ENCODE data around the gene DLGAP1.
"Not testable (repeated sequence)": the region's sequence is repeated elsewhere in the genome, so short reads cannot be mapped to it uniquely, and the experiment has no call there.

DLGAP1 gene

GRCh38 chr18:3486512-3486911 lies 968.6 kb downstream of the DLGAP1 start:
- DNase-seq: no peak

- DNase-seq: no peak
These were observed 969.7 kb downstream of the DLGAP1 start for GRCh38 chr18:3485153-3486149.

DNA sequence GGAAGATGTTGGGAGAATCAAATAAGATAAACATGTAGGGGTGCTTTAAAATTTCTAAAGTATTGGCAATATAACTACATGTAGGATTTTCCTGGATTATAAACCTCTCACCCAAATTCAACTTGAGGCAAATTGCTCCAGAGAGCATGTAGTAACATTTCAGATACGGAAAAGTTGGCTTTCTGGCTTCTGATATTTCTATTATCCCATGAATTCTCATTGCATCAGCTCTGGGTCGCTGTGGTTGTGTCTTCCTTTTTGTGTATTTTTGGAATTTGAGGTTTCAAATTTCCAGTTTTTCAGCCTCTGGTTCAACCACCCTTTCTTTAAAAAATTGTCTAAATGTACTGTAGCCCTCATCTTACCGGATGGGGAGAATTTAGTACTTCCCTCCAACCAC lies 972.8 kb downstream of the DLGAP1 start:
- DNase-seq: no peak

GRCh38 chr18:3481696-3482210 lies 973.4 kb downstream of the DLGAP1 start:
- peak; percentile 23 for DNase-seq

DNA sequence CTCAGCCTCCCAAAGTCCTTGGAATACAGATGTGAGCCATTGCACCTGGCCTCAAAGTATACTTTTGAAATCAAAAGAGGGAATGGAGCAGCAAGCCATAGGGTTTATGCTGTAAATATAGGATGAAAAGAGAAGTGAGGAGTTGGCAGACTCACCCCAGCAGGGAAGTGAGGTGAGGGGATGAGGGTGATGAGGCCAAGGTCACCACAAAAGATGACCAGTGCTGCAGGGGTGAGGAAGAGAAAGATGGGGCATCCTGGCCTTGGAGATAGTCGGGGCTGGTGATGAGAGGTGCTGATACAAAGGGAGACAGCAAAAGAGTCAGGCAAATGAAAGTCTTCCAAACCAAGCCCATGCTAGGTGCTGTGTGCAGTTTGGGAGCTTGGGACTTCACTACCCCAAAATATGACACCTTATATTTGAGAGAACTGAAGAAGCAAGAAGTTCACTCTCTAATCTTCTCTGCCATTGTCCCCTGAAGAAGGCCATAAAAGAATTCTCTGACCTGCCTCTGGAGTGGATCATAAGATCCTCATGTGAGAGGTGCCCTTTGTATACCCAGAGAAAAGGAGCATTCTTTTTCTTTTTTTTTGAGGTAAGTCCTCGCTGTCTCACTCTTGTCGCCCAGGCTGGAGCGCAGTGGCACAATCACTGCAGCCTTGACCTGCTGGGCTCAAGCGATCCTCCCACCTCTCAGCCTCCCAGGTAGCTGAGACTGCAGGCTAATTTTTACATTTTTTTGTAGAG lies 974.1 kb downstream of the DLGAP1 start:
- no peak for DNase-seq

- no peak for DNase-seq
These were observed 975.1 kb downstream of the DLGAP1 start for GRCh38 chr18:3479978-3480509.

- no peak for DNase-seq
These were observed 976.7 kb downstream of the DLGAP1 start for GRCh38 chr18:3478262-3478978.

- DNase-seq: no peak
These were observed 982.2 kb downstream of the DLGAP1 start for GRCh38 chr18:3472681-3473544.

- not testable (repeated sequence) for DNase-seq
These were observed 983.0 kb downstream of the DLGAP1 start for GRCh38 chr18:3472121-3472520.

DNA sequence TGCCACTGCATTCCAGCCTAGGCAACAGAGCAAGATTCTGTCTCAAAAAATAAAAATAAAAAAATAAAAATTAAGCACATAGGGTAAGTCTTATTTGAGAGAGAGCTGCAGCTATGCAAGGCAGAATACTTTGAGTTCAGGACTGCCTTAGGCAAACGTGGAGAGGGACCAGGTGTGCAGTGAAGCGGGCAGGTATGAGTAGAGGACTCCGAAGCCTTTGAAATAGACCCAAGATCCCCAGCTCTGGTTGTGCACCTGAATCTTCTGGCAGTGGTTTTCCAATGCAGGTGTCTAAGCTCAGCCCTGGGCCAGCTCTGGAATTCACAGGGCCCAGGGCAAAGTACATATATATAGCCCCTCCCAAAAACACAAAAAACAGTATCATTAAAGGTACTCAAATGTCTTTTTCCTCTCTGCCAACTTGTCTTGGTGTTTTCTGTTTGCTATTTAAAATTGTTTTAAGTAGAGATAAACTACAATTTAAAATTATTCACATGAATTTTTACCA lies 983.9 kb downstream of the DLGAP1 start:
- DNase-seq: no peak

- DNase-seq: no peak
These were observed 986.3 kb downstream of the DLGAP1 start for GRCh38 chr18:3468833-3469232.

- DNase-seq: no peak
These were observed 986.9 kb downstream of the DLGAP1 start for GRCh38 chr18:3468066-3468705.

- DNase-seq: no peak
These were observed 988.2 kb downstream of the DLGAP1 start for GRCh38 chr18:3466872-3467271.

DNA sequence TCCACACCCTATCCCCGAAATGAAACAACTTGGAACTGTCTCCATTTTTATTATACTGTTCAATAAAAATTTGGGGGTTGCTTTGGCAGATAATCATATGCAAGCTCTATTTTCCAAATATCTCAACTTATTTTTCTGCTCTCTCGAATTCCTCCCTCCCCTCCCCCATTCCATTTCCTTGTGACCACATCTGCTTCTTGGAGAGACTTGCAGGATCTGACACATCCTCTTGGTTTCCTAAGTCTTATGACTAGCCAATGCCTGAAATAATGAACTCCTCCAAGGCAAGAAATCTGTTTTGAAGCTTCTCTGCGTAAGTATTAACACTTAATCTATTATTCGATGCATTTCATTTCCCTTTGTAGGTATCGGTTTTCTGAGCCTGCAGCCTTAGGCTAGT lies 989.1 kb downstream of the DLGAP1 start:
- peak; percentile 76 for DNase-seq

DNA sequence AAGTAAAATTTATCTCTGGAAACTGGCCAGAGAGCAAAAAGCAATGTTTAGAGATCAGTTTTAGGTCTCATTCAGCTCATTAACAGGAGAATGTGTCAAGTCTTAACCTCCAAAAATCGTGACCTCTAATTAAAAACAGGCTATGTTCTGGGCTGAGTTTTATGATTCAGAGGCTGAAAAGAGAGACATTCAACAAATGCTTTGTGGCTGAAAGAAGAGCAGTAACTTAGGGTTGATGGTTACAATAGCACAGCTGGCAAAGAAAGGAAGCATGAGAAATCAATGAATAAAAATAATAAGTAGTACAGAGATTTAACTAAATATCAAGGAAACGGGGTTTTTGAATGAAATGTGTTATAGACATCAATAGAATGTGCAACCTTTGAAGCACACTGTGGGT lies 992.1 kb downstream of the DLGAP1 start:
- peak; percentile 26 for DNase-seq

GRCh38 chr18:3461704-3462103 lies 993.4 kb downstream of the DLGAP1 start:
- DNase-seq: no peak

- no peak for DNase-seq
These were observed 994.2 kb downstream of the DLGAP1 start for GRCh38 chr18:3460823-3461398.

GRCh38 chr18:3458952-3459853 lies 995.9 kb downstream of the DLGAP1 start:
- peak; percentile 47 for DNase-seq

- no peak for DNase-seq
These were observed 996.7 kb downstream of the DLGAP1 start for GRCh38 chr18:3458378-3458777.

All from EL (cell line).